NT2/D1 (cell line): Measurements from ENCODE around the gene IGLL1.
"Not testable (repeated sequence)": the region's sequence is repeated elsewhere in the genome, so short reads cannot be mapped to it uniquely, and the experiment has no call there.

Experiments
- DNase-seq: peaks from one replicate; pipeline ENCODE4 v3.0.0-alpha.2; 2011; ENCODE audit warnings: low read depth, low spot score
- H3K27me3 ChIP-seq: 2 replicates; pipeline ENCODE4 v1.6.0; 2011; ENCODE audit warnings: mild to moderate bottlenecking; ENCODE audit not compliant: insufficient read length, insufficient read depth
- H3K36me3 ChIP-seq: 2 replicates; pipeline ENCODE4 v1.6.1; 2011; ENCODE audit warnings: mild to moderate bottlenecking, low read length, mixed read lengths; ENCODE audit not compliant: insufficient read depth, insufficient read length
- H3K4me1 ChIP-seq: 2 replicates; pipeline ENCODE4 v1.5.1; 2011; ENCODE audit not compliant: insufficient read depth, insufficient read length
- H3K4me3 ChIP-seq: 2 replicates; pipeline ENCODE4 v1.5.1; 2011; ENCODE audit warnings: low read depth; ENCODE audit not compliant: insufficient read length
- H3K9ac ChIP-seq: 2 replicates; pipeline ENCODE4 v1.6.0; 2011; ENCODE audit warnings: low read depth; ENCODE audit not compliant: insufficient read length
- H3K9me3 ChIP-seq: 2 replicates; pipeline ENCODE4 v1.5.1; 2011; ENCODE audit warnings: mild to moderate bottlenecking, low read length; ENCODE audit not compliant: insufficient read depth
- SUZ12 ChIP-seq: IDR thresholded peaks from 2 replicates; pipeline ENCODE4 v1.6.1; 2011; ENCODE audit not compliant: insufficient read length, insufficient read depth; ENCODE audit errors: extremely low read depth
- YY1 ChIP-seq: IDR thresholded peaks from 2 replicates; pipeline ENCODE4 v1.6.1; 2011; ENCODE audit not compliant: insufficient read length, insufficient read depth
- ZNF274 ChIP-seq: IDR thresholded peaks from 2 replicates; pipeline ENCODE4 v1.6.1; 2011; ENCODE audit warnings: mild to moderate bottlenecking, low read depth, low read length

The IGLL1 gene

DNA sequence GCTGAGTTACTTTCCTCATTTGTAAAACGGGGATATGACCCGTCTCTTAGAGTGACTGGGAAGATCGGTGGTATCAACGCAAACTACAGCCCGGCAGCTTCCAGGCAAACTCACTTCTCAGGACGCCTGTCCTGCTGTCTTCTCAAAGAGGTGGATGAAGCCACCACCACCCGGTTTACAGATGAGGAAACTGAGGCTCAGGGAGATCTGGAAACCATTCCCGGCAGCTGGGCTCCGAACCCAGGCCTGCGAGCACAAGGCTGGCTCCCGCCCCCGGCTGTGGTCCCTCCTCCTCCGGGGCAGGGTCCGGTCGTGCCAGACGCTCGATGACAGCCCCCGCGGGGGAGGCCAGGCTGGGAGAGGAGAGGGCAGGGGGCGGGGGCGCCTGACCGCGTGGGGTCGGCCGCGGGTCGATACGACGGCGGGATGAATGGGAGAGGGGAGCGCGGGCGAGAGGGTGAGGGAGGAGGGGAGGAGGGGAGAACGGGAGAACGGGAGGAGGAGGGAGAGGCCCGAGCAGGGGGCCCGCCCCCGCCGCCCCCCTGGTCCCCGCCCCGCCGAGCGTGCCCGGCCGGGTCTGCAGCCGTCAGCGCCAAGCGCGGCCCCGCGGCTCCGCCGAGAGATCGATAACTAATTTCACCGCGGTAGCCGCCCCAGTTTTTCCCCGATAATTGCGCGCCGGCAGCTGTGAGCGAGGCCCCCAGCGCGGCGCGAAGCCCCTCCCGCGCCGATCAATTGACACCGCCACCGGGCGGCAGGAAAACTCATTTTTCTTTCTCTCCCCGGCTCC lies 14.0 kb downstream of the IGLL1 start:
- TF ChIP-seq SUZ12 (no peak), ZNF274 (no peak), YY1 (no peak)
- Histone ChIP-seq H3K9me3 (no peaks in the 10 kb centered on the region), H3K9ac (peak overlapping the region; percentile 24), H3K36me3 (no peaks in the 10 kb centered on the region), H3K27me3 (peaks cover 23% of the 10 kb centered on the region), H3K4me1 (peaks cover 16% of the 10 kb centered on the region), H3K4me3 (peak overlapping the region; percentile 44)
- no peak for DNase-seq

DNA sequence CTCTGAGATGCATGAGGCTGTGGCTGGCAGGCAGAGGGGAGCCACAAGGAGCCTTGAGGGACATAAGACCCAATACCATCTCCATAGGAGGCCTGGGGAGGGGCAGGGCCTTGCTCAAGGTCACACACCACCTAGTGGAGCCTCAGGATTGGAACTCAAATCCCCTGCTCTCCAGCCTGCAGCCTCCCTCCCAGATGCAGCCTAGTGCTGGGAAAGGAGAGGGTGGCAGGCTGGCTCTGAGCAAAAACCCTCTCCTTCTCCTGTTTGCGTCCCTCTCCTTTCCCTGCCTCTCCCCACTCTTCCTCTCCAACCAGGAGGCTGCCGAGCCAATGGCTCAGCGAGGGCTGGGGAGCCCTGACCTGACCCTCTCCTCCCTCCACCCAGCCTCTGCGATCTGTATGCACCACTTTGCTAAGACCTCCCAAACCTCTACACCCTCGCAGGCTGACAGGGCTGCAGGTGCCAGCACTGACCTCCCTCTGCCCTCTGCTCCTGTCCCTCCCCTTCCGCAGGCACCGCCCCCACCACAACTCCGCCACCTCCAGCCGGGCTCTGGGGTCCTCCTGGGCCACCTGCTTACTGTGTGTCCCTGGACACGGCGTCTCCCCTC lies 14.7 kb downstream of the IGLL1 start:
- H3K4me1 ChIP-seq: peaks cover 16% of the 10 kb centered on the region
- peaks cover 23% of the 10 kb centered on the region for H3K27me3 ChIP-seq
- TF ChIP-seq ZNF274 (no peak), SUZ12 (no peak), YY1 (no peak)
- H3K4me3 ChIP-seq: peak overlapping the region; percentile 44
- no peaks in the 10 kb centered on the region for H3K9me3 ChIP-seq
- no peaks in the 10 kb centered on the region for H3K36me3 ChIP-seq
- DNase-seq: peak; percentile 27
- no peak overlapping the region for H3K9ac ChIP-seq

DNA sequence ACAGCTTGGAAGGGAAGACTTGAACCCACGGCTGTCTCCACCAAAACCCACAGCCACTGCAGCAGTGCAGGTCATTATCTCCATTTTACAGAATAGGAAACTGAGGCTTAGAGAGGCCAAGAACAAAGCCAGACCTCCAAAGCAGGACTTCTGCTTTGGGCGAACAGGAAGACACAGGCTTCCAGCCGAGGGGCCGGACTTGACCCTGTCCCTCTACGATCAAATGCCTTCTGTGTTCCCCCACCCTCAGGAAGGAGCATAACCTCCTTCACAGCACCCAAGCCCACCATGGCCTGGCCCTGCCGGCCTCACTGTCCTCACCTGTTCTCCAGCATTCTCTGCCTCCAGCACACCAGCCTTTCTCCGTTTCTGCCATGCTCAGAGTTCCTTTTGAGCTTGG lies 15.8 kb downstream of the IGLL1 start:
- peaks cover 20% of the 10 kb centered on the region for H3K27me3 ChIP-seq
- no peaks in the 10 kb centered on the region for H3K9me3 ChIP-seq
- no peak overlapping the region for H3K4me3 ChIP-seq
- TF ChIP-seq YY1: no peak
- TF ChIP-seq SUZ12: no peak
- TF ChIP-seq ZNF274: no peak
- DNase-seq: no peak
- H3K4me1 ChIP-seq: peaks cover 16% of the 10 kb centered on the region
- H3K36me3 ChIP-seq: no peaks in the 10 kb centered on the region
- H3K9ac ChIP-seq: no peak overlapping the region

DNA sequence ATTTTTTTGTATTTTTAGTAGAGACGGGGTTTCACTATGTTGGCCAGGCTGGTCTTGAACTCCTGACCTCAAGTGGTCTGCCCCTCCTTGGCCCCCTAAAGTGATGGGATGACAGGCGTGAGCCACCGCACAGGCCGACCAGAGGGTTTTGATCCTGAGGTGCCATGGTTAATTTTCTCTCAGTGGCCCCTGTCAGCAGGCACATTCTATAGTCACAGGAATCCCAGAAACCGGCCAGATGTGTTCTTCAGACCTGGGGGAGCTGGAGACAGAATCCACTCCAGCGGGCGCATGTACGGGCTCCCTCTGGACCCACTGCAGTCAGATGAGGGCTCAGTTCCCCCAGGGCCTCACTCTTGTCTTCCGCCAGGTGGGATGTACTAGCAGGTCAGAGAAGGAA lies 17.0 kb downstream of the IGLL1 start:
- H3K9ac ChIP-seq: no peak overlapping the region
- peaks cover 14% of the 10 kb centered on the region for H3K4me1 ChIP-seq

DNA sequence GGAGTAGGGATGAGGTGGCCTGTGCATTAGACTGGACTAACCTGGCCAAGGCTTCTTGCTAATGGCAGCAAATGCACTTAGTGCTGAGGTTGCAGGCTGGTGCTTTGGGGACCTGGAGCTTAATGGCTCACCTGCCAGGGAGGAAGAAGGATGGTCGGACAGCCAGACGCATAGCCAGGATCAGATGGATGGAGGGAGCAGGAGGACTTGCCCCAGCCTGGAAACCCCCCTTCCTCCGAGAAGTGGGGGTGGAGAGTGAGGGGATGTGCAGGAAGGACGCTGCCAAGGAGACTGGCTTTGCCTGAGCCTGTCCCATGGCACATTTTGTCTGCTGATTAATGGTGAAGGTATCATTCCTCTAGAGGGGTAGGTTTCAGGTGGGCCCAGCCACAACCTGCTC lies 17.9 kb downstream of the IGLL1 start:
- DNase-seq: no peak

More for the DNA sequence above, 17.0 kb downstream of the IGLL1 start:
- Histone ChIP-seq H3K9me3 (no peaks in the 10 kb centered on the region), H3K27me3 (peaks cover 16% of the 10 kb centered on the region), H3K36me3 (no peaks in the 10 kb centered on the region), H3K4me3 (no peak overlapping the region)
- DNase-seq: no peak
- TF ChIP-seq ZNF274: no peak
- no peak for TF ChIP-seq YY1
- no peak for TF ChIP-seq SUZ12

DNA sequence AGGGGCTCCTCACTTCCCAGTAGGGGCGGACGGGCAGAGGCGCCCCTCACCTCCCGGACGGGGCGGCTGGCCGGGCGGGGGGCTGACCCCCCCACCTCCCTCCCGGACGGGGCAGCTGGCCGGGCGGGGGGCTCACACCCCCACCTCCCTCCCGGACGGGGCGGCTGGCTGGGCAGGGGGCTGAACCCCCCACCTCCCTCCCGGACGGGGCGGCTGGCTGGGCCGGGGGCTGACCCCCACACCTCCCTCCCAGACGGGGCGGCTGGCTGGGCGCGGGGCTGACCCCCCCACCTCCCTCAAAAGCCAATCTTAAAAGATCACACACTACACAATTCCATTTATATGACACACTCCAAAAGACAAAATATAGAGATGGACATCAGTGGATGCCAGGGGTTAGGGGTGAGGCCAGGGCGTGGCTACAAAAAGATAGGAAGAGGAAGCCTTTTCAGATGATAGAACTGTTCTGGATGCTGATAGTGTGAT lies 19.0 kb downstream of the IGLL1 start:
- not testable (repeated sequence) for H3K4me3 ChIP-seq, H3K36me3 ChIP-seq, H3K9ac ChIP-seq, H3K9me3 ChIP-seq, H3K27me3 ChIP-seq, DNase-seq, H3K4me1 ChIP-seq

More for the DNA sequence above, 17.9 kb downstream of the IGLL1 start:
- Histone ChIP-seq H3K9me3 (no peaks in the 10 kb centered on the region), H3K4me3 (no peak overlapping the region), H3K36me3 (no peaks in the 10 kb centered on the region), H3K9ac (no peak overlapping the region), H3K27me3 (peaks cover 11% of the 10 kb centered on the region), H3K4me1 (peaks cover 9% of the 10 kb centered on the region)
- TF ChIP-seq SUZ12: no peak

DNA sequence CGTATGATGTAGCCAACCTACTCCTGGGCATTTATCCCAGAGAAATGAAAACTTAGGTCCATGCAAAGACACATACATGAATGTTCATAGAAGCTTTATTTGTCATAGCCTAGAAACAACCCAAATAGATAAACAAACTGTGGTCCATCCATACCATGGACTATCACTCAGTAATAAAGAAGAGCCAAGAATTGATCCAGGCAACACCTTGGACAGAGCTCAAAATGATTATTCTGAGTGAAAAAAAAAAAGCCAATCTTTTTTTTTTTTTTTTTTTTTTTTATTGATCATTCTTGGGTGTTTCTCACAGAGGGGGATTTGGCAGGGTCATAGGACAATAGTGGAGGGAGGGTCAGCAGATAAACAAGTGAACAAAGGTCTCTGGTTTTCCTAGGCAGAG lies 19.9 kb downstream of the IGLL1 start:
- not testable (repeated sequence) for H3K4me3 ChIP-seq, H3K4me1 ChIP-seq, H3K27me3 ChIP-seq, H3K36me3 ChIP-seq, DNase-seq, H3K9me3 ChIP-seq, H3K9ac ChIP-seq
